GM21786 (cell line): ENCODE results near the gene FBXW5.

ENCODE experiments used
- ATAC-seq: cut with Tn5 transposase; IDR thresholded peaks from one replicate; pipeline ENCODE4 v1.9.1; 2021; ENCODE audit not compliant: unreplicated experiment

Gene FBXW5

DNA sequence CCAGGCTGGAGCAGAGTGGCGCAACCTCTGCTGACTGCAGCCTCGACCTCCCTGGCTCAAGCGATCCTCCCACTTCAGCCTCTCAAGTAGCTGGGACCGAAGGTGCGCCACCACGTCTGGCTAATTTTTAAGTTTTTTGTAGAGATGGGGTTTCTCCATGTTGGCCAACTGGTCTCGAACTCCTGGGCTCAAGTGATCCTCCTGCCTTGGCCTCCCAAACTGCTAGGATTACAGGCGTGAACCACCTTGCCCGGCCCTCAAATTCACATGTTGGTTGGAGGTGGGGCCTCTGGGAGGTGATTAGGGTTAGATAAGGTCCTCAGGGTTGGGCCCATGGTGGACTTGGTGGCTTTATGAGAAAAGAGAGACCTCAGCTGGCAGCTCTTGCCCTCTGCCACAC lies 17.6 kb upstream of the FBXW5 start:
- ATAC-seq, result no peak

DNA sequence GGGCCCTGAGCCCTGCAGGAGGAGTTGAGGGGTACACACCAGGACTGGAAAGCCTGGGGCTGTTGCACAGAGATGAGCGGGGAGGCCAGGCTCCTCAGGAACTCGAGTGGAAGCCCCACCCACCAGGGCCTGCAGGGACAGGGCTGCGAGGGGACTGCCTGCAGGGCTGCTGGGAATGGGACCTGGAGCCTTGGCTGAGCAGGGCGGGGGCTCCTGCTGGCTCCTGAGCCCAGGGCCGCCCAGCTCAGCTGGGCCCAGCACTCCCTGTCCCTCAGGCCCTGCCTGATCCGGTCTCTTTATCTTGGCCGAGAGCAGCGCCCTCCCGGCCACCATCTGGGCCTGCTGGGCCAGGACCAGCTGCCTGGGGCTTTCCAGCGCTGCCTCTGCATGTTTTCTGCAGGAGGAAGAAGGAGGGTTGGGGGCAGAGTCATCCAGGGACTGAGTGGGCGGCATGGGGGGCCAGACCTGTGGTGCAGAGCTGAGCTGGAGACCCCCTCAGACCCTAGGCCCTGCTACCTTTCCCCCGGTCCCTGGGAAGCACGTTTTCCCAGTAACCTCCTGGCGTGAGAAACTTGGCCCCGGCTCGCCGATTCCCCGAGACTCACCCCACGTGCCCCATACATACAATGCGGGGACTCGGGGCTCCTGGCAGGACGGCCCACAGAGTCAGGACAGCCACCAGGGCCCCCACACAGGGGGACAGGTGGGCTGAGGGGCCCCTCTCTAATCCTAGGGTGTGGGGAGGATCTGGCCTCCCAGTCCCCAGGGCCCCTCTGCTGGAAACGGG lies 16.9 kb upstream of the FBXW5 start:
- ATAC-seq, result no peak

DNA sequence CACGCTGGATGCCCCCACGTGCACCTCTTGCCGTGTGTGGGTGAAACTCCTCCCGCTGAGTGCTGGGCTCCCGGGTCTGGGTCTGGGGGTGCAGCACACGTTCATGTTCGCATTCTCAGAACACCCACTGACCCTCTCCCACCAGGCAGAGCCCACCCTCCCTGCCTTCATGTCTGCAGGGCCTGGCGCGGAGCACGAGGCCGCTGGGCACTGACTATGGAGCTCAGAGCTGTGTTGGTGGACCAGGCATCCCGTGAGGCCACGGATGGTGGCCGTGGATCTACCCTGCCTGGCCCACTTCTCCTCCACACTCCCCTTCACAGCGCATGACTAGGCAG lies 16.4 kb upstream of the FBXW5 start:
- ATAC-seq, result no peak

DNA sequence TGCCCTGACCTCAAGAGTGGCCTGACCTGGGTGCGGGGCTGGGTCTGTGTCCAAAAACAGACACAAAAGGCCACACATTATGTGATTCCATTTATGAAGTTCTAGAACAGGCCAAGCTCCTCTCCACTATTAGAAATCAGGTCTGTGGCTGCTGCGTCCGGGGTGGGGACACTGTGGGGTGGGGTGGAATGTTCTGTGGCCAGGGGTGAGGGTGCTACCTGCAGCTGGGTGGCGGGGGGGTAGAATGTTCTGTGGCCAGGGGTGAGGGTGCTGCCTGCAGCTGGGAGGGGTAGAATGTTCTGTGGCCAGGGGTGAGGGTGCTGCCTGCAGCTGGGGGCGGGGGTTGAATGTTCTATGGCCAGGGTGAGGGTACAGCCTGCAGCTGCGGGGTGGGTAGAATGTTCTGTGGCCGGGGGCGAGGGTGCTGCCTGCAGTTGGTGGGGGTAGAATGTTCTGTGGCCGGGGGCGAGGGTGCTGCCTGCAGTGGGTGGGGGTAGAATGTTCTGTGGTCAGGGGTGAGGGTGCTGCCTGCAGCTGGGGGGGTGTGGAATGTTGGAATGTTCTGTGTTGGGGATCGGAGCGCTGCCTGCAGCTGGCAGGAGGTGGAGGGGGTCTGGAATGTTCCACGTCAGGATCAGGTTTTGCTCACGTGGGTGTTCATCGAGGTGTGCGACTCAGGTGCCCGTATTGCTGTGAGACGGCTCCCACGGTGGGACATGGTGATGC lies 15.8 kb upstream of the FBXW5 start:
- no peak for ATAC-seq

- no peak for ATAC-seq
These were observed 14.6 kb upstream of the FBXW5 start for GRCh38 chr9:136958898-136959850.

GRCh38 chr9:136958473-136958872 lies 13.9 kb upstream of the FBXW5 start:
- no peak for ATAC-seq

- no peak for ATAC-seq
These were observed 13.4 kb upstream of the FBXW5 start for GRCh38 chr9:136957901-136958300.

- ATAC-seq, result no peak
These were observed 12.9 kb upstream of the FBXW5 start for GRCh38 chr9:136957461-136957860.

GRCh38 chr9:136956604-136957003 lies 12.1 kb upstream of the FBXW5 start:
- ATAC-seq, result no peak

DNA sequence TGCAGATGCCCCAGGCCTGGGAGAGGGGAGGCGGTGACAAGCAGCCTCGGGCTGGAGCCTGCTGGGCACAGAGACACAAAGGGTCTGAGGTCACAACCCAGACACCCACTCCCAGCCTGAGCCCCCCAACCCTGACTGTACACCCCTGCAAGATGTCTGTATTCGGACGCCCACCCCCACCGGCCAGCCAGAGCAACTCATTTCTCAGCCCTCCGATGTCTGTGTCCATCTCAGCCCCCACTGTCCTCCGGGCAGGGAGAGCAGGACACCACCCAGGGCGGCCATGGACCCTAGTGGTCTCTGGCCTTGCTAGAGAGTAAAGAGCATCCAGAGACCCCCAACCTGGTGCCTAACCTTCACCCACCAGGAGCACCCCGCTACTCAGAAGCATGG lies 11.4 kb upstream of the FBXW5 start:
- ATAC-seq, result no peak

DNA sequence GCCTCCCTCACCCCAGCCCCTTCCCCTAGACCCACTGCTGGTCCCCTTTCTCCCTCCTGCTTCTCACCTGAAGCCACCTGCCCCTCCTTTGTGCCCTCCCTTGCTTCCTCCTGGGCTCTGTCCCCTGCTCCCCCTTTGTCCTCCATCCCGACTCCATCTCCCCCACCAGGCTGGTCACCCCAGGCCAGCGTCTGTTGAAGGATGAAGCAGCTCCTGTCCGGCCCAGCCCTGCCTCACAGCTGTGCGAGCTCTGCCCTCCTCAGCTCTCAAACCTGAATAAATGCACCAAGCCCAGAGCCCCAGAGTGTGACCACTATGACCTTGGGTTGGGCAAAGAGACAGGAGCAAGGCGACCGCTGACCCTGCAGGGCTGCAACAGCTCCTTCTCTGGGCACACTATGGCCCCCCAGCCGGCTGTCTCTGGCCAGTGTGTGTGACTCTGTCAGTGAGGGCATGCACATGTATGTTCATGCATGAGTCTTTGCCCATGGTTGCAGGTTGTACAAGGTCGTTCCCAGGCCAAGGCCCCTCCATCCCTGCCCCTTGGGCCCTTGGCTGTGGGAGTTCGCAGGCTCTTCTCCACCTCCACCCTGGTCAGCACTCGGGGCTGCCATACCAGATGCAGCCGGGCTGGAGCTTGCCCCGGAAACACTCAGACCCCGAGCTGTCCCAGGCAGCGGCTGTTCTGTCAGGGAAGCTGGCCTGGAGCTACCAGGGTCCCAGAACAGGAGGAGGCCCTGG lies 10.8 kb upstream of the FBXW5 start:
- ATAC-seq, result no peak

- no peak for ATAC-seq
These were observed 9.9 kb upstream of the FBXW5 start for GRCh38 chr9:136954270-136955083.

DNA sequence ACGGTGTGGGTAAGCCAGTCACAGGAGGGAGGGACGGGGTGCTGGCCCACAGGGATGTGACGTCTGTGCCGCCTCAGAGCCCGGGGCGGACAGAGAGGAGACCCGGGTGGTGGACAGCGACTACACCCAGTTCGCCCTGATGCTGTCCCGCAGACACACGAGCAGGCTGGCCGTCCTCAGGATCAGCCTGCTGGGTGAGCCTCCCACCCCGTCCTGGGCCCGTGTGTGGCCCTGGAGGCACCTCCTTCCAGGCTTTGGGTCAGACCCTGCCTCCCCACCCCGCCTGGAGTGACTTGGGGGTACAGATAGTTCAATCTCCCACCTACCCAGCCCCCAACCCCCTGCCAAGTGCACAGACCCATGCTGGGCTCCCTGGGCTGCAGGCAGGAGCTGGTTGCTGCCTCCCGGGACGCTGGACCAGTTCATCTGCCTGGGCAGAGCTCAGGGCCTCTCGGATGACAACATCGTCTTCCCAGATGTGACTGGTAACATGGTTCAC lies 9.3 kb upstream of the FBXW5 start:
- ATAC-seq, result no peak

GRCh38 chr9:136952876-136953770 lies 8.6 kb upstream of the FBXW5 start:
- ATAC-seq, result no peak

GRCh38 chr9:136952321-136952850 lies 7.8 kb upstream of the FBXW5 start:
- ATAC-seq, result no peak

DNA sequence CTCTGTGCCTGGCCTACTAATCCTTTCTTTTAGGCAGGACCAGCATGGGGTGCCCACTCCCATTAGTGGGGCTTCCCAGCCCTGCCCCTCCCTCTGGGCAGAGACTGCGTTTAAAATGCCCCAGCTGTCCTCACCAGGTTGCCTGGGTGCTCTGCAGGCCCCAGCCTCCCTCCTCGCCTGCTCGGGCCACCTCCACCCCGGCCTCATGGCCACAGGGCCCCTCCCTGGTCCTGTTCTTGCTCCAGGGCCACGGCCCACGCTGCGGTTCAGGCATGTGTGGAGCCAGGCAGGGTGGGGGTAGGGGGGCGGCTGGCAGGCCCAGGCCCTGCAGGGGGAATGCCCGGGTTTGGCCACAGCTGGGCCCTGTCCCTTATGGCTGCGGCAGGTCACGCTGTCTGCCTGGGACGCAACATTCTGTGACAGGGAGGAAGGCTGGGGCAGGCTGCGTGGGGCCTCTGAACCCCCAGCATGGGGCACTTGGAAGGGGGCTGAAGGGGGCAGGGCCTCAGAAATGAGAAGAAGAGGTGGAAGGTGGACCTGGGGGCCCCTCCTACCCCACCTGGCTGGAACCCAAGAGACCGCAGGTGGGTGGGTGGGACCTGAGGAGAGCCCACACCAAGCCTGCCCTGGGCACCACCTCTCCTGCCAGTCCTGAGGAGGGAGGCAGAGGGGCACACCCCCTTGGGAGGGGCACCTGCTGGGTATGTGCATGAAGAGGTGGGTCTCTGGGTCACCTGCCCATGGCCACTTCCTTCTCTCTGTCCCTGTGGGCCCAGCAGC lies 7.2 kb upstream of the FBXW5 start, which contains the start of gene LCN12:
Gene LCN12 (plus strand): TSS at position 733 of the 780 bp plus-strand sequence. CDS start 55 bp downstream, outside the sequence.
- no peak for ATAC-seq

DNA sequence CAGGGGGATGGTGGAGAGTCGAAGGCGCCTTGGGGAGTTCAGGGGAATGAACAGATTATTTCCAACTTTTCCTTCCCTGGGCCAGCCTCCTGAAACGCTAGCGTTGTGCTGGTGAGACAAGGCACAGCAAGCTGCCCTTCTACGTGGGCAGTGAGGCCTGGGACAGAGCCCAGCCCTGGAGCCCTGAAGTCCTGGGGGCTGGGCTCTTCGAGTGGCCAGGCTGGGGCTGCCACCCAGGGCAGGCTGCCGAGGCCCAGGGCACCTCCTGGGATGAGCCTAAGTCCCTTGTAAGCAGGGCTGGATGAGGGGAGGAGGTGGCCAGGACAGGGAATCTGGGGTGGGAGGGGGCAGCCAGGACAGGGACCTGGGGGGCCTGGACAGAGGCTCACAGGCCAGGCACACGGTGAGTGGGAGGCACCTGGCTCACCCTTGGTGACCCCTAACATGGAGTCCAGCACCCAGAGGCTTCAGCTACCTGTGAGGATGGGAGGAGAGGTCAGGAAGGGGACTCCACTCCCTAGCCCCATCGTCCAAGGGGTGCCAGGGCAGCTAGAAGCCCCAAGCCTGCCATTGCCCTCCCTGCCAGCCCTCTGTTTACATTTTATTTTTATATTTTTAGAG lies 6.2 kb upstream of the FBXW5 start:
- no peak for ATAC-seq
